CD1c-positive myeloid dendritic cell (primary cell): ENCODE results near the gene SREBF1.
A peak's percentile ranks its signal among the peaks of the same experiment; 100 is the strongest.

Experiments
- DNase-seq: peaks from one replicate; pipeline ENCODE4 v3.0.0-alpha.2; 2016; ENCODE audit errors: extremely low spot score

The SREBF1 gene

DNA sequence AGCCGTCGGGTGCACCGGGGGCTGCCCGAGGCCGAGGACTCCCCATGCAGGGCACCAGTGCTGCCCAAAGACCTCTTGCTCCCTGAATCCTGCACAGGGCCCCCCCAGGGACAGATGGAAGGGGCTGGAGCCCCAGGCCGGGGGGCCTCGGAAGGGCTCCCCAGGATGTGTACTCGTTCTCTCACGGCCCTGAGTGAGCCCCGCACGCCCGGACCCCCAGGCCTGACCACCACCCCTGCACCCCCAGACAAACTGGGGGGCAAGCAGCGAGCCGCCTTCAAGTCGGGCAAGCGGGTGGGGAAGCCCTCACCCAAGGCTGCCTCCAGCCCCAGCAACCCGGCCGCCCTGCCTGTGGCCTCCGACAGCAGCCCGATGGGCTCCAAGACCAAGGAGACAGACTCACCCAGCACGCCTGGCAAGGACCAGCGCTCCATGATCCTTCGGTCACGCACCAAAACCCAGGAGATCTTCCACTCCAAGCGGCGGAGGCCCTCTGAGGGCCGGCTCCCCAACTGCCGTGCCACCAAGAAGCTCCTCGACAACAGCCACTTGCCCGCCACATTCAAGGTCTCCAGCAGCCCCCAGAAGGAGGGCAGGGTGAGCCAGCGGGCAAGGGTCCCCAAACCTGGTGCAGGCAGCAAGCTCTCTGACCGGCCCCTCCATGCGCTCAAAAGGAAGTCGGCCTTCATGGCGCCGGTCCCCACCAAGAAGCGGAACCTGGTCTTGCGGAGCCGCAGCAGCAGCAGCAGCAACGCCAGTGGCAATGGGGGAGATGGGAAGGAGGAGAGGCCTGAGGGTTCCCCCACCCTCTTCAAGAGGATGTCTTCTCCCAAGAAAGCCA, 40.6 kb downstream of the SREBF1 start:
- no peak for DNase-seq

DNA sequence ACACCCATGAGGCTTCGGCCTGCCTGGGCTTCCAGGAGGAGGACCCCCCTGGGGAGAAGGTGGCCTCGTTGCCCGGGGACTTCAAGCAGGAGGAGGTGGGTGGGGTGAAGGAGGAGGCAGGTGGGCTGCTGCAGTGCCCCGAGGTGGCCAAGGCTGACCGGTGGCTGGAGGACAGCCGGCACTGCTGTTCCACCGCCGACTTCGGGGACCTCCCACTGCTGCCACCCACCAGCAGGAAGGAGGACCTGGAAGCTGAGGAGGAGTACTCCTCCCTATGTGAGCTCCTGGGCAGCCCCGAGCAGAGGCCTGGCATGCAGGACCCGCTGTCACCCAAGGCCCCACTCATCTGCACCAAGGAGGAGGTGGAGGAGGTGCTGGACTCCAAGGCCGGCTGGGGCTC, 41.5 kb downstream of the SREBF1 start:
- no peak for DNase-seq

DNA sequence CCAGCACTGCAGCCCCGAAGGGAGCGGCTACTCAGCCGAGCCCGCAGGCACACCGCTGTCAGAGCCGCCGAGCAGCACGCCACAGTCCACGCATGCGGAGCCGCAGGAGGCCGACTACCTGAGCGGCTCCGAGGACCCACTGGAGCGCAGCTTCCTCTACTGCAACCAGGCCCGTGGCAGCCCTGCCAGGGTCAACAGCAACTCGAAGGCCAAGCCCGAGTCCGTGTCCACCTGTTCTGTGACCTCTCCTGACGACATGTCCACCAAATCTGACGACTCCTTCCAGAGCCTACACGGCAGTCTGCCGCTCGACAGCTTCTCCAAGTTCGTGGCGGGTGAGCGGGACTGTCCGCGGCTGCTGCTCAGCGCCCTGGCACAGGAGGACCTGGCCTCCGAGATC, 42.4 kb downstream of the SREBF1 start:
- DNase-seq: no peak

- no peak for DNase-seq
These were observed 43.2 kb downstream of the SREBF1 start for GRCh38 chr17:17793378-17794214.

DNA sequence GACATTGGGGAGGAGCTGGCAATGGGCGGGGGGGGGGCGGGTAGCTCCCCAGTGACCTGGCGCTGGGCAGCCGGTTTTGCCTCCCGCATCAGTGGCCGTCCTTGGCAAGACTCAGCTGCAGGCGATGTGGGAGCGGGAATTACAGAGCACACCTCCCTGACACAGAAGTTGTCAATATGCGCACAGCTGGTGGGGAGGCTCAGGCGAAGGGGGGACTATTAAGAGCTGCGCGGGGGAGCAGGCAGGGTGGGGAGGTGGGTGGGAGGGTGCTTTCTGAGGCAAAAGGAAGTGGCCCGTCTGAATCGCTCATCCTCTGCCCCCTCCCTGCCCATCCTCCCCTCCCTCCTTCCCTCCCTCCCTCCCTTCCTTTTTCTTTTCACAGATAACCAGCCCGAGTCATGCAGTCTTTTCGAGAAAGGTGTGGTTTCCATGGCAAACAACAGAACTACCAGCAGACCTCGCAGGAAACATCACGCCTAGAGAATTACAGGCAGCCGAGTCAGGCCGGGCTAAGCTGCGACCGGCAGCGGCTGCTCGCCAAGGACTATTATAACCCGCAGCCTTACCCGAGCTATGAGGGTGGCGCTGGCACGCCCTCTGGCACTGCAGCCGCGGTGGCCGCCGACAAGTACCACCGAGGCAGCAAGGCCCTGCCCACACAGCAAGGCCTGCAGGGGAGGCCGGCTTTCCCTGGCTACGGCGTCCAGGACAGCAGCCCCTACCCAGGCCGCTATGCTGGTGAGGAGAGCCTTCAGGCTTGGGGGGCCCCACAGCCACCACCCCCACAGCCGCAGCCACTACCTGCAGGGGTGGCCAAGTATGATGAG, 44.0 kb downstream of the SREBF1 start:
- DNase-seq: peak; percentile 16

- DNase-seq: no peak
These were observed 44.7 kb downstream of the SREBF1 start for GRCh38 chr17:17792037-17792550.

DNA sequence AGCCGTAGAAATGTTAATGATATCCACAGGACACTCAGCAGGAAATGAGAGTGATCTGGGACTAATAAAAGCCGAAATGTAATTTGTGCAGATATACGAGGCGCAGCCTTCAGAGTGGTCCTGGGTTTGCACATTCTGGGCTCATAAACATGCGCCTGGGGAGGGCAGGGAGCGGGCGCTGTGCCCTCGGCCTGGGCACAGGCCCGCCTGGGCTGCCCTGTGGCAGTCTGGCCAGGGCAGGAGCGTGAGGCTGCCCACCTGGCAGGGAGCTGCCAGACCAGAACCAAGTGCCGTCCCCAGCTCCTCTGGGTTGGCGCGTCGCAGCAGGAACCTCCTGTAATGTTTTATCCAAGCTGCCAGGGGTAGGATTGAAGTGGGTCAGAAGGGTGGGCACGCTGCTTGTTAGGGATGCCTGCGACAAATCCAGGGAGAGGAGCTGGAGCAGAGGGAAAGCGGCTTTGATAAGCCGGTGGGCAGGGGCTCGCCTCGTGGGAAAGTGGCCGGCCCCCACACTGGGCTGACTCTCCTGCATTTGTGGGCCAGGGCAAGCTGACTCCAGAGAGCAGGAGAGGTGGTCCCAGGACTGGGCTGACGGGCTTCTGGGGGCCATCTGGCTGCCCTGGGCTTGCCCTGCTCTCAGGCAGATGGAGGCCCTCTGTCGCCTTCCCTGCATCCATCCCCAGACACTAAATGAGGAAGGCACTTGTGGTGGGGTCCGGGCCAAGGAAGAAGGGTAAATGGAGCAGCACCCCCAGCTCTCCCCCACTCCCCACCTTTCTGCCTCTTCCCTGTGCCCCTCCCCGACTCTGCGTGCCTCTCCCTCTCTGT, 45.9 kb downstream of the SREBF1 start:
- DNase-seq: no peak

- no peak for DNase-seq
These were observed 46.8 kb downstream of the SREBF1 start for GRCh38 chr17:17789828-17790636.

DNA sequence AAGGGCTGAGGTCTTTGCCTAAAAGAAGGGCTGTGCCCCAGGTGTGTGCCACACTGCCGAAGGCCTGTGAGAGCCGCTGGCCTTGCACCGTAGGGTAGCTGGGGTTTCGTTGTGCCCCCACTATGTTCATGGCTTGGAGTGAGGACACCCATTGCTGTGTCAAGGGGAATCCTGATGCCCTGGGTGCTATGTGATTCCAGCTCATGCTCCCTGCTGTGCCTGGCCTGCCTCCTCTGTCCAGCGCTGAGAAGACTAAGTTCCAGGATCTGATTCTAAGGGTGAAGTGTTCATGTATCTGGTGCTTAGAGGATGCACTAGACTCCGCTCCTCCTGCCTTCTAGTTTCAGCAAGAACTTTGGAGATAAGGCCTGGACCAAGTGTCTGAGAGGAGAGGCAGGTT, 47.4 kb downstream of the SREBF1 start:
- DNase-seq: no peak

DNA sequence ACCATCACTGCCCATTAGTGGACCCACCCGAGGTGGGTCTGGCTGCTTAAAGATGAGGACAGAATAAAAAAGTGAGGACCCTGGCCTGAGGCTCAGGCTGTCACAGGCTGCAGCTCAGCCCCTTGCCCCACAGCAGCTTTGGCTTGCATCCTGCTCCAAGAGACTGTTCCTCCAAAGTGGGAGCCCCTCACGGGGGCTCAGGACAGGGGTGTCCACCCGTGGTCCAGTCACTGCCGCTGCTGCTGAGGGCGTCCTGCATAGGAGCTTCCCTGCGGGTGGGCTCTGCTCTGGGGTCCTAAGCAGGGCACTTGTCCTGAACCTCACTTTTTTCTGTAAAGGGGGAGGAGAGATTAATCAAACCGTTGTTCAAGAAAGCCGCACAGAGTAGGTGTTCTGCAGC, 47.8 kb downstream of the SREBF1 start:
- no peak for DNase-seq

DNA sequence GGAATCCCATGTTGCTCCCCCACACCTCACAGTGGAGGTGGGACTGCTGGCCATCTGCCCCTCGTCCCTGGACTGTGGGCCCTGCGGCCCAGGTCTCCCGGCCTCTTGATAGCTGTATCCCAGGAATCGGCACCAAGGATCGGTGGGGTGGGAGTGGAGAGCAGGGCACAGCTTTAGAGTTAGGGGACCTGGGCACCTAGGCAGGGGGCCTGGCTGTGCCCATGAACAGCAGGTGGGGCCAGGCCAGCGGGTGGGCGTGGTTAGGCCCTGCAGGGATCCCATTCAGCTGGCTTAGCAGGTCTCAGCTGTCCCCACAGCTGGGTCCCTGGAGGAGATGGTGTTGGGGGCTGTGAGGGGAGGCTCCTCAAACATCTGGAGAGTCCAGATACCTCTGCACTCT, 49.2 kb downstream of the SREBF1 start:
- no peak for DNase-seq

- no peak for DNase-seq
These were observed 49.8 kb downstream of the SREBF1 start for GRCh38 chr17:17786998-17787397.

DNA sequence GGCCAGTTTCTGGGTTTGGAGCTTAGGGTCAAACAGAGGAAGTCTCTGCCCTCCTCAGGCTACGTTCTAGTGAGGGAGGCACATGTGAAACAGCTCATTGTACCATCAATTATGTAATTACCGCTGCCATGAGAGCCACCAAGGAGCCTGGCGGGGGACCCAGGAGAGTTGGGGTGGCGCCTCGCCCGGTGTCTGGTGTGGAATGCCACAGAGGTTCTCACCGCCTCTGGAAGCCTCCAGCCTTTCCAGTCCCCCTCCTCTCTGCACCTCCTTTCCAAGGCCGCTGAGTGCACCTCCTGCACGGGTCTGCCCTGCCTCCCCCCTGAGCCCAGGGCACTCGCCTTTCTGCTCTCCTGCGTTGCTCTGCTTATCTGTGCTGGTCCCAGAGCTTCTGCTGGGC, 51.4 kb downstream of the SREBF1 start:
- no peak for DNase-seq

- no peak for DNase-seq
These were observed 52.0 kb downstream of the SREBF1 start for GRCh38 chr17:17784657-17785267.

GRCh38 chr17:17783825-17784656, 52.7 kb downstream of the SREBF1 start:
- peak; percentile 42 for DNase-seq

- peak; percentile 35 for DNase-seq
These were observed 53.5 kb downstream of the SREBF1 start for GRCh38 chr17:17783116-17783824.

- no peak for DNase-seq
These were observed 54.2 kb downstream of the SREBF1 start for GRCh38 chr17:17782523-17783115.
